HG03135 (cell line): ENCODE results near the gene TFDP1.
"Not testable (repeated sequence)": the region's sequence is repeated elsewhere in the genome, so short reads cannot be mapped to it uniquely, and the experiment has no call there.

Source experiments
- ATAC-seq: cut with Tn5 transposase; IDR thresholded peaks from one replicate; pipeline ENCODE4 v1.9.1; 2021; ENCODE audit warnings: mild to moderate bottlenecking, moderate library complexity; ENCODE audit not compliant: unreplicated experiment

TFDP1 gene

GRCh38 chr13:113548778-113549621 lies 35.6 kb upstream of the TFDP1 start:
- ATAC-seq = no peak

- no peak for ATAC-seq
Observed at GRCh38 chr13:113550453-113550852, 34.1 kb upstream of the TFDP1 start.

GRCh38 chr13:113551081-113552000 lies 33.2 kb upstream of the TFDP1 start:
- ATAC-seq = no peak

- ATAC-seq = no peak
Observed at GRCh38 chr13:113552079-113552478, 32.5 kb upstream of the TFDP1 start.

- no peak for ATAC-seq
Observed at GRCh38 chr13:113552786-113553434, 31.6 kb upstream of the TFDP1 start.

- no peak for ATAC-seq
Observed at GRCh38 chr13:113553511-113554332, 30.8 kb upstream of the TFDP1 start.

- ATAC-seq = no peak
Observed at GRCh38 chr13:113554333-113554700, 30.2 kb upstream of the TFDP1 start.

GRCh38 chr13:113555141-113555540 lies 29.4 kb upstream of the TFDP1 start:
- no peak for ATAC-seq

- ATAC-seq = no peak
Observed at GRCh38 chr13:113557013-113557412, 27.5 kb upstream of the TFDP1 start.

- ATAC-seq = no peak
Observed at GRCh38 chr13:113558461-113558860, 26.1 kb upstream of the TFDP1 start.

- ATAC-seq = no peak
Observed at GRCh38 chr13:113559061-113559460, 25.5 kb upstream of the TFDP1 start.

- ATAC-seq = no peak
Observed at GRCh38 chr13:113559901-113560644, 24.5 kb upstream of the TFDP1 start.

- ATAC-seq = no peak
Observed at GRCh38 chr13:113560645-113561416, 23.7 kb upstream of the TFDP1 start.

GRCh38 chr13:113561417-113562084 lies 23.0 kb upstream of the TFDP1 start:
- ATAC-seq = no peak

GRCh38 chr13:113562085-113562749 lies 22.3 kb upstream of the TFDP1 start:
- ATAC-seq = peak; percentile 60

- no peak for ATAC-seq
Observed at GRCh38 chr13:113562844-113563243, 21.7 kb upstream of the TFDP1 start.

- not testable (repeated sequence) for ATAC-seq
Observed at GRCh38 chr13:113563511-113563910, 21.0 kb upstream of the TFDP1 start.
